ENCODE data around the gene NT5M. TPM values are rescaled to one million over a fixed set of nuclear protein-coding genes. Genes with fewer than 3 reads are reported as not detected.

NT5M gene
- total RNA-seq, 4 donors from 2014 or later, result 1.1 to 6.0 (median 2.8) TPM

DNA sequence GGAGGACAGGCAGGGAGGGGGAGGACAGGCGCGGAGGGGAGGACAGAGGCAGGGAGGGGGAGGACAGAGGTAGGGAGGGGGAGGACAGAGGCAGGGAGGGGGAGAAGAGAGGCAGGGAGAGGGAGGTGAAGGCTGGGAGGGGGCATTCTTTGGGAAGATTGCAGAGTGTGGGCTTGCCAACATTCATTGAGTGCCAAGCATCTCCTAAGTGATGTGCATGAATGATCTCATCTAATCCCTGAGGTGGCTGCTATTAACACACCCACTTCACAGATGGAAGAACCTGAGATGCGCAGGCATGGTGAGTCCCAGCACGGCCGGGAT, 58.3 kb downstream of the NT5M start:
- Histone ChIP-seq H3K4me1 (peaks cover 0 to 1% of the 10 kb centered on the region in 2 donors), H3K9me3 (no peaks in the 10 kb centered on the region), H3K27ac (no peak overlapping the region), H3K36me3 (no peaks in the 10 kb centered on the region), H3K27me3 (no peaks in the 10 kb centered on the region), H3K4me3 (replicated peaks in 1 of 3) (no peak overlapping the region)
- WGBS, 2 donors, result 85 to 87% methylated on average over 5 of the region's 5 CpGs
- intact Hi-C loops (cut with DNase I), result no loop called here
- TF ChIP-seq POLR2A (IDR thresholded peaks at IDR 0.05), result no peak
- TF ChIP-seq, protein P1, sequence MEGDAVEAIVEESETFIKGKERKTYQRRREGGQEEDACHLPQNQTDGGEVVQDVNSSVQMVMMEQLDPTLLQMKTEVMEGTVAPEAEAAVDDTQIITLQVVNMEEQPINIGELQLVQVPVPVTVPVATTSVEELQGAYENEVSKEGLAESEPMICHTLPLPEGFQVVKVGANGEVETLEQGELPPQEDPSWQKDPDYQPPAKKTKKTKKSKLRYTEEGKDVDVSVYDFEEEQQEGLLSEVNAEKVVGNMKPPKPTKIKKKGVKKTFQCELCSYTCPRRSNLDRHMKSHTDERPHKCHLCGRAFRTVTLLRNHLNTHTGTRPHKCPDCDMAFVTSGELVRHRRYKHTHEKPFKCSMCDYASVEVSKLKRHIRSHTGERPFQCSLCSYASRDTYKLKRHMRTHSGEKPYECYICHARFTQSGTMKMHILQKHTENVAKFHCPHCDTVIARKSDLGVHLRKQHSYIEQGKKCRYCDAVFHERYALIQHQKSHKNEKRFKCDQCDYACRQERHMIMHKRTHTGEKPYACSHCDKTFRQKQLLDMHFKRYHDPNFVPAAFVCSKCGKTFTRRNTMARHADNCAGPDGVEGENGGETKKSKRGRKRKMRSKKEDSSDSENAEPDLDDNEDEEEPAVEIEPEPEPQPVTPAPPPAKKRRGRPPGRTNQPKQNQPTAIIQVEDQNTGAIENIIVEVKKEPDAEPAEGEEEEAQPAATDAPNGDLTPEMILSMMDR (IDR thresholded peaks at IDR 0.05), result no peak
- peak; percentile 0 for DNase-seq

DNA sequence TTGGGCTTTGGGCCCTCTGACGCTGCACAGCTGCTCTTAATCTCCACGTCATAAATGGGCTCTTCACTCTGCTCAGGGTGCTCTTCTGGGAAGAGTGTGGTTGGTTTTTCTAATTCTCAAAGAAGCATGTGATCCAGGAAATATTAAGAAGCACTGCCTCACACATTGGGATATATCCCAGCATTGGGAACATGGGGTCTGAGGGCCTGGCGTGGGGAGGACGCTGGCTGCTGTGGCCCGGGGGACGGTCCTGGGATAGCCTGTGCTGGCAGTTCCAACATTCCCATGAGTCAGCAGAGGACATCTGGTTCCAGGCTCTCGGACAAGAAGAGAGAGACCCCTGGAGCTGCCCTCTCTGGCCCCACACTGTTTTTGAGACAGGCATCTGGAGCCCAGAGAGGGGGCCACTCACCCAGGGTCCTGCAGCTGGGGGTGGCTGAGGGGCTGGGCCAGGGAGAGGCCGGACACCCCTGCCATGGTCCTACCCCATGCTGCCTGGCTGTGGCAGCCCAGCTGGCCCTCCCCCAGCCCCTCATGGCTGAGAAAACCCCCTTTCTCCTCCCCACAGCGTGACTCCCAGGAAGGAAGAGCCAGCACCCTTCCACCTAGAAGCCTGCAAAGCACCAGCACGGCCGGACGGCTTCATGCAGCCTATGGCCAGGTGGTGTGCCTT, 58.8 kb downstream of the NT5M start:
- intact Hi-C loops (cut with DNase I), result no loop called here
- DNase-seq, result peak in 1 of 2 donors; percentile 7
- TF ChIP-seq POLR2A (IDR thresholded peaks at IDR 0.05), result no peak
- TF ChIP-seq, protein P1 (IDR thresholded peaks at IDR 0.05), result no peak
- Histone ChIP-seq H3K27ac (no peak overlapping the region), H3K27me3 (no peaks in the 10 kb centered on the region), H3K4me3 (replicated peaks in 1 of 3) (no peak overlapping the region), H3K9me3 (no peaks in the 10 kb centered on the region), H3K4me1 (no peaks in the 10 kb centered on the region), H3K36me3 (no peaks in the 10 kb centered on the region)
- 73 to 84% methylated on average over 6 to 10 of the region's 12 CpGs for WGBS, 2 donors

DNA sequence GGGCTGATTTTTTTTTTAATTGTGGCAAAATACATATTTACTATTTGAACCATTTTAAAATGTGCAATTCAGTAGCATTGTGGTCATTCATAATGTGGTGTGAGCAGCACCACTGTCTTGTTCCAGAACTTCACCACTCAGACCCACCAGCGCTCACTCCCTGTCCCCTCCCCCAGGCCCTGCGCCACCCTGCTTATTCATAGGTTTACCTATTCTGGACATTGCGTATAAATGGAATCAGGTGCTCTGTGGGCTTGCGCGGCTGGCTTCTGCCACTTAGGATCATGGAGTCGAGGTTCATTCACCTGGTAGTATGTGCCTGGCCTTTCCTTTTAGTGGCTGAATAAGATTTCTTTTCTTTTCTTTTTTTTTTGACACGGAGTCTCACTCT, 59.4 kb downstream of the NT5M start:
- TF ChIP-seq, protein P1 (IDR thresholded peaks at IDR 0.05), result no peak
- no peak for TF ChIP-seq POLR2A (IDR thresholded peaks at IDR 0.05)
- Histone ChIP-seq H3K27me3 (no peaks in the 10 kb centered on the region), H3K27ac (no peak overlapping the region), H3K36me3 (no peaks in the 10 kb centered on the region), H3K4me1 (no peaks in the 10 kb centered on the region), H3K4me3 (replicated peaks in 1 of 3) (no peak overlapping the region), H3K9me3 (no peaks in the 10 kb centered on the region)
- intact Hi-C loops (cut with DNase I), result no loop called here
- WGBS, 2 donors, result 93 to 96% methylated on average over 7 of the region's 7 CpGs
- DNase-seq, result no peak

DNA sequence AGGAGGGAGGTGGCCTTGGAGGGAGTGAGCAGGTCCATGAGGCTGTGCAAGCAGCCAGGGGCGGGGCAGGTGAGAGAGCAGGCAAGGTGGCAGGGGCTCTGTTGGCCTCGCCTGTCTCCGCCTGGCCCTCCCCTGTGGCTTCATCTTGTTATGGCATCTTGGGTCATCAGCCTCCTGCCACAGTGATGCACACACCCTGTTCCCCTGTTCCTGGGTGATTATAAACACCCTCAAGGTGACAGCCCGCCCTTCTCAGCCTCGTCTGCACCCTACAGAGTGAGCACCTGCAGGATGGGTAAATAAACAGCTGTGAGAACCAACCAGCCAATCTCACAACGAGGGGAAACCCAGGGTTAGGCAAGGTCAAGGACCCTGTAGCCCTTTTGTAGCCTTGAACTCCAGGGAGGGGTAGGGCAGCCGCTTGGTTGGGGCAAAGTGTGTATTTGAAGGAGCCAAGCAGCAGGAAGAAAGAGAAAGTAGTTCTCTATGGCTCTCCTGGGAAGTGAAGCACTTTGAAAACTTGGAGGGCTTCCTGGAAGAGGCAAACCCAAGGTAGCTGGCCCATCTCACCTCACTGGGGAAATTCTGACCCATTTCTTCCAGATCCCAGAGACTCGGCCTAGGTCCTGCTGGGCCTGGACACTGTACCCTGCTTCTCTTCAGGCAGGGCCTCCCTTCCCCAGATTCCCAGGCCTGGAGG, 60.6 kb downstream of the NT5M start:
- DNase-seq, result no peak
- Histone ChIP-seq H3K36me3 (no peaks in the 10 kb centered on the region), H3K27ac (no peak overlapping the region), H3K4me1 (no peaks in the 10 kb centered on the region), H3K4me3 (replicated peaks in 1 of 3) (no peak overlapping the region), H3K9me3 (no peaks in the 10 kb centered on the region), H3K27me3 (no peaks in the 10 kb centered on the region)
- intact Hi-C loops (cut with DNase I), result no loop called here
- WGBS, 2 donors, result 72 to 80% methylated on average over 8 of the region's 8 CpGs
- TF ChIP-seq POLR2A (IDR thresholded peaks at IDR 0.05), result no peak
- TF ChIP-seq, protein P1 (IDR thresholded peaks at IDR 0.05), result no peak

DNA sequence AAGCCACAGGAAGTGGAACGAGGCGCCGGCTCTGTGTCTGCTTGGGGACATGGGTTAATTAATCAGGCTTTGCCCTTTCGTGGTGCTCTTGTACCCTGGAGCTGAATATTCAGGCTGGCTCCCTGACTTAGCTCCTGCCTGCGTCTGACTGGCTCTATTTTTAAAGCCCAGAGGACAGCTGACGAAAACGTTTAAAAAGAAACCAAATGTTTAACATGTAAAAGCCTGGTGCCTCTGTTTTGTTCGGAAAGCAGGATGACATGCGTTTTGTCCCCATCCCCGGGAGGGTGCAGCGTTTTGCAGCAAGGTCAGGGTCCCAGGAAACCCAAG, 61.1 kb downstream of the NT5M start:
- Histone ChIP-seq H3K4me1 (peaks cover 0 to 1% of the 10 kb centered on the region in 2 donors), H3K27ac (no peak overlapping the region), H3K27me3 (no peaks in the 10 kb centered on the region), H3K4me3 (replicated peaks in 1 of 3) (no peak overlapping the region), H3K36me3 (no peaks in the 10 kb centered on the region), H3K9me3 (no peaks in the 10 kb centered on the region)
- TF ChIP-seq, protein P1 (IDR thresholded peaks at IDR 0.05), result no peak
- no peak for TF ChIP-seq POLR2A (IDR thresholded peaks at IDR 0.05)
- WGBS, 2 donors, result 55 to 69% methylated on average over 10 to 11 of the region's 11 CpGs
- intact Hi-C loops (cut with DNase I), result no loop called here
- no peak for DNase-seq
